Head of caudate nucleus (tissue), 42 donors: ENCODE results near the gene RAB44.

Source experiments
- DNase-seq, 42 donors: peaks; one replicate each; pipeline versions ENCODE4 v3.0.0 to v3.0.0-alpha.2; 2020 to 2021; ENCODE audit warnings: mixed read lengths in 7 of 42
- intact Hi-C: fragments of 100-400 bp; cut with DNase I; formaldehyde crosslinking; loops from one replicate; pipeline ENCODE4 v1.15.0; 2022

The RAB44 gene

DNA sequence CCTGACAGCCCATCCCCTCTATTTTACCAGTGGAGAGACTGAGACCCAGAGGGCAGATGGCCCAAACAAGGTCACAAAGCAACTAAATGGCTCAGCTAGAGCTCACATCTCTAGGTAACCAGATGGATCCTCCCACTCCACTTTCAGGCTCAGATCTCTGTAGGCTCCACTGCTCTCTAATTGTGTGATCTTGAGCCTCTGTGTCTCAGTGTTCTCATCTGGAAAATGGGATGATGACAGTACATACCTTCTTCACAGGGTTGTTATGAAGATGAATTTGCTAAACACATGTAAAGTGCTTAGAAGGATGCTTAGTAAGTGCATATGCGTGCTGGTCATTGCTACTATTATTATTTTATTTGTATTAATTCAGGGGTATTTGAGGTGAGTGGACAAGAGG, 40.5 kb downstream of the RAB44 start:
- DNase-seq = no peak
- intact Hi-C loops = no loop called here

DNA sequence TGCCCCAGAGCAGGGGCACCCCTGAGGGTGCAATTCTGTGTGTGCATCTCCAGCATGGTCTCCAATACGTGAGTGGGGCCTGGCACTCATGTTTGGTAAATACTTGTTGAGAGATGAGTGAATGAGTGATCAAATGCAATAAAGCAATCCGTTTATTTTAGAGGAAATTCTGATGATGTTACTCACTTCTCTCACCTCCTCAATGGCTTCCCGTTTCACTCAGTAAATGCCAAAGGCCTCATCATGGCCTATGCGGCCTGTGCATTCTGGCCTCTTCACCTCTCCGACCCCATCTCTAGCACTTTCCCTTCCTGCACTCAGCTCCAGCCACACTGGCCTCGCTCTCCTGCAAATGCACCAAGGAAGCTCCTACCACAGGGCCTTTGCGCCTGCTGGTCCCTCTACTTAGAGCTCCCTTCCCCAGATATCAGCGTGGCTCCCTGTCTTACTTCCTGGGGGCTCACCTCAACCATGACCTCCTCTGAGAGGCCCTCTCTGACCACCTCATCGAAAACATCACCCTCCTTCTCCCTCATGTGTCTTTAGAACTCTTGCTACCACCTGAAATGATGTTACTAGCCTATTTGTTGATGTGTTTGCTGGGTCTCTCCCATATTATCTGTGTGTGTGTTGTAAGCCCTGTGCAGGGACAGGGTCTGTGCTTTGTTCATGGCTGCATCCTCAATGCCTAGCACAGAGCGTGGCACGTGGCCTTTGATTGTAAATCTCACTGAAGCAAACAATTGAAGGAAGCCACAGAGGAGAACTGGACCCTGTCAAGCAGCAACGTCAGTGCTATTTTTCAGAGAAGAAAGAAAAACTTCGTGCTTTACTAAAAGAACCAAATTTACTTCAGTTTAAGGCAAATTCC, 42.6 kb downstream of the RAB44 start:
- intact Hi-C loops = no loop called here
- DNase-seq = no peak

DNA sequence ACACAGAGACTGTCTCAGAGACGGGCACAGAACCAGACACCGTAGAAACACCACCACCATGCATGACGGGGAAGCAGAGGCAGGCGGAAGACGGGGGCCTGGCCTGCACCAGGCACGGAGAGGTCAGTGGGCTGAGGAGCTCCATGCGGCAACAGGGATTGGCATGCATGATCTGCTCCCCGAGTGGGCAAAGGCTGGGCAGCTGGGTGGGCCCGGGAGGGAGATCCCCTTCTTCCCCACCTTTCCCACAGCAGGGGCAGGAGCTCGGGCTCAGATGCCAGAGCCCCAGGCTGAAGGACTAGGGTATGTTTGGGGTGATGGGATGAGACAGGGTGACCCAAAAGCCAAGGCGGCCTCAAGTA, 43.2 kb downstream of the RAB44 start:
- intact Hi-C loops = no loop called here
- DNase-seq = no peak

DNA sequence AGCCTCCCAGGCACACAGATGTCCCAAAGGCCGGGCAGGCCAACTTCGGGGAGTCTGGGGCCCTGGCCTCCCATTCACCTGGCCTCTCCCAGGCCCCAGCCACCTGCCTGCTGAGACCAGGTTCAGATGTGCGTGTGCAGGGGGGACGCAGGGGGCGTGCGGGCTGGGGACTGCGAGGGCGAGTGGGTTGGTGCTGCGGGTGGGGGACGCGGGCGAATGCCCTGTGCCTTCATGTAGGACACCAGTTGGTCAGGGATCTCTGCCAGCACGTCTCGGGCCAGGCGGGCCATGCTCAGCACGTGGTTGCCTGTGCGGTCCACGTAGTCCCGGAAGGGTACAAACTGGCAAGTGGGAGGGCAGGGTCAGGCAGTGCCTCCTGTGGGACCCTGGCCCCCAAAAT, 44.5 kb downstream of the RAB44 start:
- intact Hi-C loops = no loop called here
- no peak for DNase-seq

DNA sequence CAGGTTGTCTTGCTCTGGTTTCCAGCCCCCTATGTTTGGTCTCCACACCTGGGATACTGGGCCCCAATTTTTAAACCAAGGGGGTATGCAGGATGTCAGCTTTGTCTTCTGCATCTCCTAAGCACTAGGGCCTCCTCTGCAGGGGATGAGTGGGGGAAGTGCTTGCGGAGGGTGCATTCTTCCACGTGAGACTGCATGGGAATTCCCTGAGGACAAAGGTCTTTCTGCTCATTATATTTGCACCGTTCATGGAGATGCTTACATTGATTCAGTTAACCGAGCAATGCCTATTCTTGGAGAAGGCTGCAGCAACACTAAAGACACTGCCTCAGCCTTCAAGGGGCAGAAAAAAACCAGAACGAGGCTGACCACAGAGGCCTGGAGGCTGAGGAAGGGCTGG, 45.4 kb downstream of the RAB44 start:
- intact Hi-C loops = no loop called here
- DNase-seq = no peak

DNA sequence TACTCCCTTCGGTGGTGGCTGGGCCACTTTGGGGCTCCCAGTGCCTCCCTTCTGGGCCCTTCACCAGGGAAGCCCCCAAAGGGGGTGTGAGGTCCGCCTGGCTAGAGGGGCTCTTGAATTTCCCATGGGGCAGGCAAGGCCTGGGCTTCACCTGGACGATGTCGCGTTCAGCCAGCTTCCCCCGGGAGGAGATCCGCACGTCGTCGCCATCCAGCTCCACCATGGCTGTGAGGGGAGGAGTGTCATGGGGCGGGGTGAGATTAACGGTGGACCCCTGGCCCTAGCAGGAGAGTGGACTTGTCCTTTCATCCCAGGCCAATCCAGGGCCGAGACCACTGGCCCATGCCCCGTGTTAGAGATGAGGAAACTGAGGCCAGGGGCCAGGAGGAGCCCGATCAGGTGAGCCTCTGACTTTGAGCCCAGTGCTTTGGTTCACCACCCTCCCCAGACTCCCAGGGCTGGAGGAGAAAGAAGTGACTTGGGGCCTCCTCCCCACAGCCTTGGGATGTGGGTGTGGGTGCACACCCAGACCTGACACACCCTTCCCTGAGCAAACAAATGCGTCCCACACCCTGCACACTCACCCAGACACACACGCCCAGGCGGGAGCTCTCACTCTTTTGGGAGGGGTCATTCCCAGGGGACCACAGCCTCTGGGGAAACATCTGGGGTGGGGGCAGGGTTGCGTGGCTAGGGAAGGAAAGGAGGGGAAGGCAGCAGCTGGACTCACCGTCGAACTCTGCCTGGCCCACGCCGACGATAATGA, 46.1 kb downstream of the RAB44 start:
- peak in 20 of 42 donors; percentile 33 to 79 (median 46) for DNase-seq
- intact Hi-C loops = no loop called here

DNA sequence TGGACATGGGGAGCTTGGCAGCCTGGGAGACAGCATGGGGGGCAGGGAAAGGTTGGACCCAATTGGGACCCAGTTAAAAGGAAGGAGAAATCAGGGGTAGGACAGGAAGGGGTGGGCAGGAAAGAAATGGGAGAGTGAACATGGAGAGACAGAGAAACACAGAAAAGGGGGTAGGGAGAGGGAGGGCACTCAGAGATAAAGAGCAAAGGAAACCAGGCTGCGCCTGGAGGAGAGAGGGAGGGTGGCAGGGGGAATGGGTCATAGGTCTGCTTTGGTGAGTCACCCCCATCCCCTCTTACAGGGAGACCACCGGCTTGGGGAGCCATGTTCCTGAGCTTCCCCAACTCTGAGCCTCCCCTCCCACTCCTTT, 46.7 kb downstream of the RAB44 start:
- intact Hi-C loops = no loop called here
- DNase-seq = no peak

DNA sequence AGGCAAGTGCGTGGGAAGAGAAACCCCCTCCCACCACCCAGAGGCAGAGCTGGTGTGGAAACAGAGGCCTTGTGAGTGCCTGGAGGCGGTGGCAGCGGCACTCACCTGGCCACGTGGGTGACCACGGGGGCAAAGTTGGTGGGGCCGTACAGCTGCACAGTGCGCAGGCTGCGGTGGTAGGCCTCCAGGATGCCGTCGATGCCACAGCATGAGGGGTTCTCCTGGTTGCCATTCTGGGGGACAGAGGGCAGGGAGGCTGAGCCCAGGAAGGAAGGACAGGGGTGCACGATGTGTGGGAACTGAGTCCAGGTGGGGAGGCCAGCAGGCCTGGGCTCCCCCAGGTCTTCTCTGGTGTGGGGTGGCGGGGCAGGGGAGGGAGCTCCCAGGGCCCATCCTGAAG, 47.7 kb downstream of the RAB44 start:
- intact Hi-C loops = no loop called here
- DNase-seq = no peak

DNA sequence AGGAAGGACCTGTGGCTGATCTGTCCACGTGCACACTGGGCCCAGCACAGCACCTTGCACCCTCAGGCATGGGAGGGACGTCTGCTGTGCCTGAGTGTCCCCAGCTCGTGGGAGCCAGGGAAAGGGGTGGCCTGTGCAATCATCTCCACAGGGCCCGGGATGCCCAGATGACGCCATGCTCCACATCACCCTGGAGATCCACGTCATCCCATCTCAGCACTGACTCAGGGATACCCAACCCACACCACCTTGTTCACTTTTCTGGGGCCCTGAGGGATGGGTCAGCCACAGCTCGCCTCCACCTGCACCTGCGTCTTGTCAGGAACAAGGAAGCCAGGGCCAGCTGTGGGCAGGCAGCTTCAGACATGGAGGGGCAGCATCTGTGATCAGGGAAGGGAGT, 48.2 kb downstream of the RAB44 start:
- peak in 3 of 42 donors; percentile 32 to 66 (median 41) for DNase-seq
- intact Hi-C loops = no loop called here

DNA sequence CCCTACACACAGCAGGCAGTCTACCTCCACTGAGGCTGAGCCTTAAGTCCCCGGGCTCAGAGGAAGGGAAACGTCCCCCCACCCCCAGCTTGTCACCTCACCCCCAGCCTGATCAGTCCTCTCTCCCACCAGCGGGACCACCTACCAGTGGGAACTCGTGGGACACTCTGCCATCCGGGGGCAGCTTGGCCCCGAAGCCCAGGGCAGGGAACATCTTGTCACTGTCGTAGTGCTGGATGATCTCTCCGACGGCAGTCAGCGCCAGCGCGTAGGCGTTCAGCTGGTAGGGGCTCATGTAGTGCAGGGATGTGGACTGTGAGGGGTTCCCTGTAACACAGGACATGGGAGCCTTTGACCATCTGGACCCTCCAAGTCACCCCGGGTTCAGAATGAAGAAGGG, 48.6 kb downstream of the RAB44 start:
- peak in 32 of 42 donors; percentile 38 to 82 (median 65) for DNase-seq
- intact Hi-C loops = no loop called here

DNA sequence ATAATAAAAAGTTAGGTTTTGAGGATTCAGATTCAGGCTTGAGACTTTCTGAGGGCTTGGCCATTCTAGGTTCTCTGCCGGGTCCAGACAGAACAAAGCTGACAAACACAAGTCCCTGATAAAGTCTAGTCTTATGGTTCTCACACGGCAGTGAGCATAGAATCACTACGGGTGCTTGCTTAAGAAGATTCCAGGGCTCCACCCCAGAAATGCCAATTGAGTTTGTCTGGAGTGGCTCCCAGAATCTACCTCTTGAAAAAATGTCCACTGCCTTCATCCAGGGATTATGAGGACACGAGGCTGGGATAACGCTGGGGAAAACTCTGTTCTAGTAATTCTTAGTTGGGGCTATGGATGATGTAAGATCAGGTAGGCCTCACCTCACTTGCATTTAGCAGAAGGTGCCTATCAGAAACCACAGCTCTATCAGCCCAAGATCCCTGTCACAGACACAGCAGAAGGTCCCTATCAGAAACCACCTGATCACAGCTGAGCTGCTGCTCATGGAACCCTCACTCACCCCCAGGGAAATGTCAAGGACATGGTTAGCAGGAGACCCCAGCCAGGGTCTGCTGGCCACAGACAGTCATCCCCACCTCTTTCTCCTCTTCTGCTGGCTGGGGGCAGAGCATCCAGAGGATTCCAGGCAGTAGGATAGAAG, 52.3 kb downstream of the RAB44 start:
- no peak for DNase-seq
- intact Hi-C loops = no loop called here

DNA sequence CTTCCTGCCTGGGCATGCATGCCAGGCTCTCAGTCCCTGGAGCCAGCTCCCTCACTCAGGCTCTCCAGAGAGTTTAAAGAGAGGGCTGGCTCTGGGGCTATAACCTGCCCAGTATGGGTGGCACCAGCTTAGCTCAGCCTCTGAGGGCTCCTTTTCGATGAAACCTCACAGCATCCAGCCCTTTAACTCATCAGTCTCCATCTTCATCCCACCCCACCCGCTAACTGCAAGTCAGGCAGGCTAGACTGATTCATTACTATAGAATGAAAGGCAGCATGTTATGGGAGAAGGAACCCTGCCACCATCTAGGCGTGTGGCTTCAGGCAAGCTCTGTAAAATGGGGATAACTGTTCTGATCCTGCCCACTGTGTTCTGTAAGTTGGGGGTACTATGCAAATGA, 53.5 kb downstream of the RAB44 start:
- intact Hi-C loops = no loop called here
- no peak for DNase-seq

DNA sequence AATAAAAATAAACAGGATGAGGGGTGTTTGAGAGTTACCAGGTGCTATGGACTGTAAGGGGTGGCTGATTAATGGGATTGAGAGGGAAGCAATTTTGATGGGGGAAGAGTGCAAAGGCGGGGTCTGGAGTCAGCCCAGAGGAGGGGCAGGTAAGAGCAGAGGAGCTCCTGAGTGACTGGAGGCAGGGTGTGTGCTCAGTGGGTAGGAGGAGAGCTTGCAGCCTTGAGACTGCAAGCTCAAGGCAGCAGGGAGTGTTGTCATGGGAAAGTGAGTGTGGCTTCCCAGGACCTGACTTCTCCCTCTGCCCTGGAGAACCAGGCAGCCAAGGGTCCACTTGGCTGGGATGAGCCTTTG, 54.2 kb downstream of the RAB44 start:
- intact Hi-C loops = no loop called here
- peak in 14 of 42 donors; percentile 32 to 89 (median 60) for DNase-seq

DNA sequence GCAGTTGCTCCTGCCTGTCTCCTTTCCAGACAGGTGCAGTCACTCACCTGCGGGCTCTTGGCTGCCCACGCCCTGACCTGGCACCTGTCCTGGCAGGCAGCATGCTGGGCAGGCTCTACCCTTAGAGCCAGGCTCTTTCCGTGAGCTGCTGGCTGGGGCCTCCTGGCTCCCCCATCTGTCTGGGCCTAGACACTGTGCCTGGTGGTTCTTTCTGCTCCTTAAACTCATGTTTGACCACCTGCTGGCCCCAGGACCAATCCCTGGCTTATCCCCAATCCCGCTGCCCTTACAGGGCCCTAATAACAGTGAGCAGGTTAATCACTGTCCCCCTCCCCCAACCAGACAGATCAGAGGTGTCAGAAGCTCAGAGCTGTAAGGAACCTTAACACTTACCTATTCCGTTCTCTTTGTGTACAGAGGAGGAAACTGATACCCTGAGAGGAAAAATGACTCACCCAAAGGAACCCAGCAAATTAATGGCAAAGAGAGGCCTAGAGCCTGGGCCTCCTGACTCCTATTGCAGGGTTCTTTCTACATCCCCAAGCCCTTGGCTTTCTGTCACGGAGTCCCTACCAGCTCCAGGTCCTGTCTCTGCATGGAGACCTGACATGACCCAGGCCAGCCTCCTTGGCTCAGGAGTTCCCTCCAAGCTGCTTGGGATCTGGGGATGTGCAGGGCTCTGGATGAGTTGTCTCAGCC, 54.7 kb downstream of the RAB44 start:
- intact Hi-C loops = no loop called here

DNA sequence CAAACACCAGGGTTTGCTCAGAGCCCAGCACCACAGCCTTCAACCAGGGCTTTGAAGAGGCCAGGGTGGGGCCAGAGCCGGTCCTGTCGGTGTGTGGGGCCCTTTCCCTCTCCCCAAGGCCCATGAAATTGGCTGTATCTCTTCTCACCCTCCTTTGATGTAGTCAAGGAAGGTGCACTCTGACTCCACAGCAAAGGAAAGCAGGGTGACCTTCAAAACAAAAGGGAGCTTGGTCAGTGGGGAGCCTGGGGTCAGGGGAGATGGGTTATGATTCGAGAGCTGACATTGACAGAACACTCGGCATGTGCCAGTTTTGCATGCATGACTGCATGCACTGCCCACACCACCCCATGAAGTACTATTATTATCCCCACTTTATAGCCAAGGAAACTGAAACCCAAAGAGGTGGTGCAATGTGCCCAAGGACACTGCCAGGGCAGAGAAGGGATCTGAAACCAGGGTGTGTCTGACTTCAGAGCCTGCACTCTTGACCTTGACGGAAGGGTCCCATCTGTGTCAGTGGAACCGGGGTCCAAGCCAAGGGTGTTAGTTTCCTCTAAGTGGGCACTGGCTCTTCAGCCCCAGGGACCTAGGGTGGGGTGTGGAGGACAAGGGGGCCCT, 55.4 kb downstream of the RAB44 start:
- intact Hi-C loops = no loop called here
- no peak for DNase-seq

More for the DNA sequence above, 54.7 kb downstream of the RAB44 start:
- DNase-seq = peak in 1 of 42 donors; percentile 19

DNA sequence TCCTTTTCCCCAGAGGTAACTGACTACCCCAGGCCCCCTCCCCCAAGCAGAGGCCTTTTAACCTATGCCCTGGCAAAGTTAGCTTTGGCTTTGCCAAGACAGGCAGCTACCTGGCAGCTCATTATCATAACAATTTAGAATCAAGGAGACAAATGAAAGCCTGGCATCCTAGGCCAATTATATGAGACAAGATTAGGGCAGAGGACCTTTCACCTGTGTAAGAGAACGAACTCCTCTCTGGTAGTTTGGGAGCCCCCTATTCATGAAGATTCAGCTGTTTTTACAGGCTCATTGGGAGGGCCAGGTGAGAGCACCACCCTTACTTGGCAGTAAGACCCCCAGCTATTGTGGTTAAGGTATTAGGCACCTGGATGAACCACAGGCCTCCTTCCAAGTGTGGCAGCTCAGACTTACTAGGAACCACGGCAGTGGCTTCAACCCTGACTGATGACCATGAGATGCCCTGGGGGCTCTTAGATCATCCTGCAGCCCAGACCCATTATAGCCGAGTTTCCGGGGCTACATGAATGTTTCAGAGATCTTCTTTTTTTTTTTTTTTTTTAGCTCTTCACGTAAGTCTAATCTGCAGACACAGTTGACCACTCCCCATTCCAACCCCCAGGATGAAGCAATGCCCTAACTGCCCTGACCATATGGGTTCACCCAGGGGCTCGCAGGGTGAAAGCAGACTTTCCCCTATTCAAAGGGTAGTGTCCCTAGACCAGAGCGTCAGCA, 56.2 kb downstream of the RAB44 start:
- no peak for DNase-seq
- intact Hi-C loops = no loop called here

DNA sequence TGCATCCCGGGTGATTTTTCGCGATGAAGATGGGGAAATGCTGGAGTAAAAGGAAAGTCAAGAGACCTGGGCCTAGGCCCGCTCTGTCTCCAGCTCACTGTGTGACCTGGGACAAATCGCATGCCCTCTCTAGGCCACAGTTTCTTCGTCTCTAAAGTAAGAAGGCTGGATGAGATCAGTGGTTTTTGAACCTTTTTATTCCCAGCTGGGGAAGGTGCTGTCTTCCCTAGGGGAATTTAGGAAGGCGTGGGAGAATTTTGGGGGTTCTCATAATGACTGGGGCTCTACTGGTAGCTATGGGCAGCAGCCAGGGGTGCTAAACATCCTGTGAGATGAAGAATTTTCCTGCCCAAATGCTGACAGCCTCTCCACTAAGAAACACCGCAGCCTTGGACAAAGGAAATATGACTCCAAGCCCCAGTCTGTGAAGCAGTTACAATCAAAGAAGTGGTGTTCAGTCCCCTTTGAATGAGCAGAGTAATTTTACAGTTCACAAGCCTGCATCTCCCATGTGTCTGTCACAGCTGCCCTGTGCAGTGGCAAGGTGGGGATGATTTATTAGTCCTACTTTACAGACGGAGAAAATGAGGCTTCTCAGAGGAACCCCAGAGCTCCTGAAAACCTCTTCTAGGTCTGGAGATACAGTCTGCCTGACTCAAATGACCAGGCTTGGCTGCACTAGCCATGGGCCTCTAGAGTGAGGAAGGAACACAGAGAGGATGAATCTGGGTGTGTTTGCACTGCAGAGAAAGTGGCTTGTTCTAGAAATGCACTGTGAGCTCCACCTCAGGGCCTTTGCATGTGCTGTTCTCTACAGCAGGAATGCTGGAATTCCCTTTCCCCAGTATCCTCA, 57.2 kb downstream of the RAB44 start:
- intact Hi-C loops = loop anchor here (5.0 kb wide), 2 partner anchors 78 to 133 kb away; partner anchors contain the start of gene CDKN1A
- DNase-seq = no peak
